SIG-M5 treated with dmso at 0.1 percent for 504 hours (cell line): ENCODE measurements around the gene B3GALNT1.

Experiments used
- DNase-seq: peaks from one replicate; lab custom pipeline; 2025; ENCODE audit not compliant: unreplicated experiment; lab: John Stamatoyannopoulos, UW

B3GALNT1 gene

DNA sequence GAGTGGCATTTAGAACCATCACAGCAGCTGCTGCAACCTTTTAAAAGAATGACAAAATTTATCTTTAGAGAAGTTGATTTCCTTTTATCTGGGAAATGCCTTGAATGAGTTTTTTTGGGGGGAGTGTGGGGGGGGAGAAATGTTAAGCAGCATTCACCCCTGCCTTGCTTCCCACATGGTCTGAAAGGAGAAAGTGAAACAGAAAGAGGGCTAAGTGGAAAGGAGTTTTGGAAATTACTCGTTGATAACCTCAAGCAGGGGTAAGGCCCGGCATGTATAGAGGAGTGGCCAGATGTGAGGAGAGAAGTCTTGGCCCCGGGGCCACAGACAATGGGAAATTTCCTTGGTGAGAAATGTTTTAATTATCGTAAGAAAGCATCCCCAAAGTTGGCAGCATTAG lies 23.5 kb downstream of the B3GALNT1 start:
- DNase-seq = no peak

DNA sequence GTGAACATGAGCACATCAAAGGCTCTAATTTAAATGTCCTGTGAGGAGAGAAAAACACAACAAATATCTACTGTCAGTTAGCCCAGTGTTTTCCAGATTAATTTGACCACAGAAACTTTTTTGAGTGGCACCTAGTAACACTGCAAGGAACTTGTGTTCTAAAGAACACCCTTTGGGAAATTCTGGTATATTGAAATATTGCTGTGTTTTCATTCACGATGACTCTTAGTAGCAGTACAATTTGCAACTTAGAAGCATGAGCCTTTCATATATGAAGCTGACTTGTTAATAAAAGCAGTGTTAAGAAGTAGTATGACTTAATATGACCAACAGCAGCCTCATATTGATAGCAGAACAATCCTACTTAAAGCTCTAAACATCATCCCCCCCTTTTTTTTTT lies 32.0 kb downstream of the B3GALNT1 start:
- no peak for DNase-seq

DNA sequence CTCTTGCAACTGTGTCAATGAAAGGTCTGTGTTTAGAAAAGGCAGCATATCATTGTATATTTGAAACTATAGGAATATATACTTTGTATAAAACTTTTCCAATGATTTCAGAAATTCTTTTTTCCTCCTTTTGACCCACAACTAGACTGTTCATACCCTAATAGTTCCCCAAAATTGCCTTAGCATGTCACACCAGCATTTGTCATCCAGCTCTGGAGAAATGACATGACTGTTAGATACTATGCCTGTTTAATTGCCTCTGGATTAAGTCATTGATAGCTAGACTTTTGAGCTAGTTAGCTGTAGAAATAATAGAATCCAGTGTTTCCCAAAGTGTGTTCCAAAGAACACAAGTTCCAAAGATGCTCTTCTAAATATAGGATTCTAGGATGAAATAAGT lies 32.4 kb downstream of the B3GALNT1 start:
- no peak for DNase-seq

DNA sequence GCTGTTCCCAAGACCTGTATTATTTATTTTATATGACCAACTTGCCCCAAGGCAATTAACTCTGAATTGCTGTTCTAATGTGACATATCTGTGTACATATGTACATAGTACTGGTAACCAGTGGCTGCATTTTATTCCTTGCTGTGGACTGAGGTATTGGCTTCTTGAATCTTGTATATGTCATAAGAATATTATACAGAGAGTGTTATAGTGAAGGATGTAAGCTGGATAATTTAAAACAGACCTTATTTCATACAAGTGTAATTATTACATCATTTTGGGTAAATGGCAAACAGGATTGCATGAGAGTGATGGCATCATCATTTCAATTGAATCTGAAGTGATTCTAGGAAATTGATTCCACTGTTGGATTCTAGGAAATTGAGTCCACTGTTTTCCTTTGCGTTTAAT lies 32.9 kb downstream of the B3GALNT1 start:
- no peak for DNase-seq

DNA sequence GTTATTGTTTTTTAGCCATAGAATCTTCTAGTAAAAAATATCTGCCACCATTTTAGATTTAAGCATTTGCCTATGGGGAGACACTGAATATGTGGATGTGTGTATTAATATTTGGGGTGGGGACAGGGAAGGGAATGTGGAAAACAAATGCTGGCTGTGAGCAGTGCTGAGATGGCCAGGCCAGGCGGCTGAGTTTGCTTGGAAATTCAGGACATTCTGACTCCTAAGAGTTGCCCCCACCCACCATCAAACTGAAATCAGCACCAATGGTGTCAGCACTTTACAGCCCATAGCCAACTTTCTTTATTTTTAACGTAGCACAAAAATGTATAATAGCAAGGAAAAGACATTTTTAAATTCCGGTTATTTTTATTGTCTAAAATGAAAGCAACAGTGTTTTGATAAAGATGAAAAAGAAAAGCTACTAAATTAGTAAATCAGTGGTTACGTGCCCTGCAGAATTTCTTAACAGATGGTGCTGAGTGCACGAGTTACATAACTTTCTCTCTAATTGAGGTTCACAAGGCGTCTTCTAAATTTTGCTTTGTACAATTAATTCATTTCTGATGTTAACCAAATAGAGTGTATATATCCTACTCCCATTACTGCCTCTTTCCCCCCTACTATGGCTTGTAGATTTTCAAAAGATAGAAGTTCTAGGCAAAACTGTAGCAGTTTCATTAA lies 34.0 kb downstream of the B3GALNT1 start:
- no peak for DNase-seq

DNA sequence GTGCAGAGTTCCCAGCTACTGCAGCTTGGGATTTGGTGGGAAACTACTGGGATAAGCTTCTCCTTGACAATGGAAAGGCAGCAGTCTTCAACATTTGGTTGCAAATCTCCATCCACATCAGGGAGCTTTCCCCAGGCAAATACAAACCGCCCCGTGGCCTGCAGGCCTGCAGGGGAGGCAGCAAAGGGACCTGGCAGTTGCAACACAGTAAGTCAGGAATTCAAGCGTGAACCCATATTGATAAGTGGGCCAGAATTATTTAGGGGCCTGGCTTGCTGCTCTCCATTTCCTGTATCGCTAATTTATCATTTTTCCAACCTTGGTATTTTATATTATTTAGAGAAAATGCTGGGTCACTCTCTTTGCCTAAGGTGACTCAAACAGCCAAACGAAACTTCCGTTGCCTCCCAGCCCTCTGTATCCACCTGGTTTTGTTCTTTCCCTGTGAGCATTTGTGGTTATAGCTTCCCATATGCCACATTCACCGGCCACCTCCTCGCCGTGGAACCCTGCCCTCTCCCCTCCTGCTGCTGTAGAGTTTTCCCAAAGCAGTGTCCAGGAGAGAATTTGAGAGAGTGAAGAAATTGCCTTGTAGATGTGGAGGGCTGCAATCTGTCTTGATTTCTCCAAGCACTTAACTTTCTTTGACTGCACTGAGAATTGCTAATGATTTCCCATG lies 34.8 kb downstream of the B3GALNT1 start:
- DNase-seq = no peak

DNA sequence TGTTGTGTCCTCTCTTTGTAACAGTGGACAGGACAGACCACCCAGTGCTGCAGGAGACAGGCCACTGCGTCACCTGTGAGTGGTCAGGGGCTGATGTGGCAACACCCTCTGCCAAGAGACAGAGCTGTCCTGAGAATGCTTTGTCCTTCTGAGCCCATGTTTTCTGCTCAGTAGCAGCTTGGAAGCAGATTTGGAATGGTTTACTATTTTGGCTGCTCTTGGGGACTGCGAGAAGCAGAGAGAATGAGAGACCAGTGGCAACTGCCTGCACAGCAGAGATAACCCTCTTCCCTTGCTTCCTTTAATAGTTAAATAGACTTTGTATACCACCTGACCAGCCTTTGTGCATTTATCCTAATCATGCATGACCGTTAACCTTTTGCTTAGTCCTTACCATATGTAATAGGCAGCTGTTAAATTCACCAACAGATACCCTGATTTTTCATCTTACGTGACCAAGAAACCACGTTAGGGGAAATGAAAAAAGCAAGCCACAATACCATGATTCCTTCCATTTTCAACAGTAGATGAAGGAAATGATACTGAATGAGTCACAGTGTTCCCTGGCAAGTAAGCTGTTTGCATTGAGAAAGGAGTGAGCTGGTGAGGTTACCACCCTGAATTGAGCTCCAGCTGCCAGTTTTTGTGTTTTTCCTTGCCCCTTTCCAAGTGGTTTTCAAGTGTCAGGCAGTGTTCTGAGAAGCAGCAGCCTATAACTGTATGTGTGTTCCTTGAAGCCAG lies 35.5 kb downstream of the B3GALNT1 start:
- DNase-seq = peak; percentile 96

DNA sequence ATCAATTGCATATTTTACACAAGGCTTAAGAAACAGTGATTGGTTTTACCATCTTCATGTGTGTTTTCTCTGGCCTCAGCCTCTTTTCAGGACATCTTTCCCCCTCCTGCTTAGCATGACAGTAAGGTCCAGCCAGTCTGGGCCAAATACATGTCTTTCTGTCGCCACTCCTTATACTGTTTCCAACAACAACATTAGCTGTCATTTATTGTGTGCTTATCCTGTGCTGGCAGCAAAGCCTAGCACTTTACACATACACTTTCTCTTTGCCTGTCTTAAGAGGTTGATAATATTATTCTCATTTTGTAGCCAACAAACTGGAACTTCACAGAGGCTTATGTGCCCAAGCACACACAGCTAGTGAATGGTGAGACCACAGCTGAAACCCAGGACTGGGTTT lies 37.8 kb downstream of the B3GALNT1 start:
- DNase-seq = no peak

DNA sequence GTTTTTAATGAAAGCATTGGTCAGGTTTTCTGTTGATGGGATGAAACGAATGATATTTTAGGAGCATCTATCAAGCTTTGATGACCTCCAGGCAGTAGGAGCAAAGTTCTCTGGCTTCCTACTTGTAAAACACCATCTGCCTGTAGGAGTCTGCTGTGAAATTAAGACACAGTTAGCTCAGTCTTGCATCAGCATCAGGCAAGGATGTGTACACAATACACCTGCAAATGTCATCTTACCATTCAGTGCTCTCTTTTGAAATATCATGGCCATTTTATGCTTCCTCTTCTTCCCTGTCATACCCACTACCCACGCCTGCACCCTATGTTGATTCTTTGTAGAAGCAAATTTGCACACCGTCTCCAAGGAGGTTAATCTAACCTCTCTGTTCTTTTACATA lies 38.2 kb downstream of the B3GALNT1 start:
- peak; percentile 65 for DNase-seq

DNA sequence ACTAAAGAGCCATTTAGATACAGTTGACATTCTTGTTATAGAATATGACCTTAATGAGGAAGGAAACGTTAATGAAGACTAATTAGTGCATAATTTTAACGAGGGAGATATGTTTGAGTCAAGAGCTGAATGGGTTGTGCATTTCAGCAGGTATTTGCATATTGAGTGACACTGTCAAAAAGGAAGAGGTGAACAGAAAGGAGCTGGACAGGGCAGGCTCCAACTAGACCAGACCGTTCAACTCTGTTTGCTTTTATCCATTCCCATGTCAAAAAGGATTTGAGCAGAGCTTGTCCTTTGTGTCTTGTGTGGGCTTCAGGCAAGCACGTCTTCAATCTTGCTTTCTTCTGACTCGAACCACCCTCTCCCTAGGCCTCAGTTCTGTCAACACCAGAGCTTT lies 40.7 kb downstream of the B3GALNT1 start:
- no peak for DNase-seq

DNA sequence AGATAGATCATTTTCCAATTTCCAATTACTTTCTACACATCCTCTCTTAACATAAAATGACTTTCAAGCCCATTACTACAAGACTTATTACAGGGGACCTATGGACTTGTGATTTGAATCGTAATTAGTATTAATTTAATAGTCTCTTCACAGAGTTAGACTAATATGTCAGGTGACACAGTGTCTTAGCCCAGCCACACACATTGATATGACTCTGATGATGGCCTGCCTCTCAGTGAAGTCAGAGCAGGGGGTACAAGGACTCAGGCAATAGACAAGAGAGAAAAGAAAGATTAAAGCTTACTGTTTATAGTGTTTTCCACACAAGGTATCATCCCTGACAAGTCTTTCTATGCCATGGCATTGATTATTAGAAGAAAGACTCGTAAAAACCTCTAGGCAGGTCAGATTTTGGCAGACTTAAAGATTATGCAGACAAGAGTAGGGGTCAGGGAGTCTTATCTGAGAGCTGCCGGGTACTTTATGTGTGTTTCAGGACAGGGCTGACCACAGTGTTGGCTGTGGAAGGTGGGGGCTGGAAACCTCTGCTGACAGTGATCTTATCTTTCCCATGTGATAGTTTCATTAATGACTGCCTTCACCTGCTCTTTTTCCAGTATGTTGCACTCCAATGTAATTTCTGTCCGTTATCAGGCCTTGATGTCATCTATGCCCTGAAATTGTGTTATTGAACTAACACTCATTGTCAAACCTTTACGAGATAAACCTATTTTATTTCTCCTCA lies 50.1 kb downstream of the B3GALNT1 start:
- no peak for DNase-seq

DNA sequence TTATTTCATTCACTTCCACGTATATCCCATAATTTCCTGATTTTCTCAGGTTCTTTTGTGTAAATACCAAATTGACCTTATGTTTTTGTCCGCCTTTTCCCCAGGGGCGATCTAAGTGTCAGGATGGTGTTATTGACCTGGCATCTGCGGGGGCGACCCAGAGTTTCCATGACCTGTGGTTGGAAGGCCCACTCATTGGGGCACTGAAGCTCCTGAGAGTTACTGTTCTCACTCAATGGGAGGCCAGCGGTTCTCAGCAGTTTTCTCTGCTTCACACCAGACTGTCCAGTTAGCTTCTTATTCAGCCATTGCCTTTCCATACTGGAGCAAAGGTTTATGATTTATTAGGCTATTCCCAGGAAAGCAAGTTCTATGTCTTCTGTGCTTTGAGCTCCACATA lies 53.3 kb downstream of the B3GALNT1 start:
- no peak for DNase-seq

DNA sequence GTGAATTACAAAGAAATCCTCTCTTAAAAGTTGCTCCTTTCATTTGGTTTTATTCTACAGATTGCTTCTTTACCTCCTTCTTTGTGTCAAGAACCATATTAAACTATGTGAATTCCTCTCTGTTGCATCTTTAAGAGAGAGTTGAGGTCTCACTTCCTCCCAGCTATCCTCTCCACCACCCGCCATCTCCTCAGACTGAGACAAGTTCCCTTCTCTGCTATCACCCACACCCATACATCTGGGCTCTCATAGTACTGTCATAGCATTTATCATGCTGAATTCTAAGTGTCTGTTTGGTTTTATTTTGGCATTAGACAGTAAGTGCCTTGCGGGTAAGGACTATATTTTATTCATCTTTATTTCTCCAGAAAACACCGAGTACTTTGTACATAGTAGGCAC lies 54.2 kb downstream of the B3GALNT1 start:
- peak; percentile 32 for DNase-seq

DNA sequence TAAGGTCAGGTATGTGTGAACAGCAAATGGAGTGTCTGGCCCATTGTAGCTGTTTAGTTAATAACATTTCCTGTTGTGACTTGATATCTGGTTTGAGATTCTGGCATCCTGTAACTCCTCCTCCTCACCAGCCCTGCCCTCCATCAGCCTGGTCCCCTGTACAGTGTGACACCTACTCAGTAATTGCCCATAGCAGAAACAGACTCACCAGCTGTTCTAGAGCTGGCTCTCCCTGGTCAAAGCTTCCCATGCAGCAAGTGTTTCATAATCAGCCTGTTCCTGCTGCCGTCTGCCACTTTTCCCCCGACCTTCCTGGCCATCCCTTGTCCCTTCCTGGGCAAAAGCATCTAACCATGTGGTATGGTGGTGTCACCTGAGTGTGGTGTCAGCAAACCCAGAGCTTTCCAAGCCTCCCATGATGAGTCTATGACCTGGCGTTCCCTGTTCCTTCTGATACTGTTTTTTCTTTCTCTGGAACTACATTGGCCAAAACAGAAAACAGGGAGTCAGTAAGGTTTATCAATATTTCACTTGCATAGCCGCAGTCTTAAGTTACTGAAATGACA lies 55.4 kb downstream of the B3GALNT1 start:
- DNase-seq = no peak

DNA sequence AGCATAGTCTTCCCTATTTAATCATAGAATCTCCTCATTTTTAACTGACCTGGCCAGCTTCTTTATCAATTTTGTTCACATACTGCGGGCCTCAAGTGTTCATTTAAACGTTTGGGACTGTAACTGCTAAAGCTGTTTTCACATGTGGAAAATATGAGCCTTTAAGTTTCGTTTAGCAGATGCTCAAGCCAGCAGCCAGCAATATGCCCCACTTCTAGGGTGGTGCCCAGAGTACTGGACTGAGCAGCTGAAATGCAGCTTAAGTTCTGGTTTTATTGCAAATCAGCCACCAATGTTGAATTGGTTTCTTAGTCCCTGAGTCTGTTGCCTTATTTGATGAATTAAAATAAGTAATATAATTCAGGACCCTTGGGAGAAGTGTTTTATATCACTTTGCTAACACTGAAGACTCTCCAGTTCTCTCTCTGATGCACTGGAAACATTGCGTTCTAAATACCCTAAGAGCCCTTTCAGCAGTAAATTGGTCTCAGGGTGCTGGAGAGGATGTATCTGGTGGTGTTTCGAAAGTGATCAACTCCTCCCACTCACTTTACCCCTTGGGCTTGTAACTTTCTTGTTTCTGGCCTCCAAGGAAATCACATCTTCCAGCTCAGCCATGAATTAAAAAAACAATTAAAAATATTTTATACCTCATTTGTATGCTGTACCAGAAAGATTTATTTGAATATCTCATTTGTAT lies 61.7 kb downstream of the B3GALNT1 start:
- no peak for DNase-seq

DNA sequence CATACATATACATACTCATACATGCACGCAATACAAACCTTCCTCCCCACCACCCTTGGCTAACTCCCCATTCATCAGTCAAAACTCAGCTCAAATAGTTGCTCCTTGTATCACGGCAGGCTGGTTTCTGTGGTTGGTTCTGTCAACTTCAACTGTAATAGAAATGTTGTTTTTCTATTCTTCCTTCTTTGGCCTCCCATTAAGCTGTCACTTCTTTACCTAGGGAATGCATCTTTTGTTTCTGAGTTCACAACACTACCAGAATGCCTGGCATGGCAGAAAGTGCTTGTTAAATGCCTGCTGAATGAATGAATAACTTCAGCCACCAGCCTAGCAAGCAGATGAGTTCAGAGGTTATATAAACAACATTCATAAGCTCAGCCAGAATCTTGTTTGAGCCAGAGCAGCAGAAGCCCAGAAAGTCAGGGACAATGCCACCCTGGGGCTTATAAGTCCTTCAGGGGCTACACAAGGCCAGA lies 63.1 kb downstream of the B3GALNT1 start:
- DNase-seq = peak; percentile 32

DNA sequence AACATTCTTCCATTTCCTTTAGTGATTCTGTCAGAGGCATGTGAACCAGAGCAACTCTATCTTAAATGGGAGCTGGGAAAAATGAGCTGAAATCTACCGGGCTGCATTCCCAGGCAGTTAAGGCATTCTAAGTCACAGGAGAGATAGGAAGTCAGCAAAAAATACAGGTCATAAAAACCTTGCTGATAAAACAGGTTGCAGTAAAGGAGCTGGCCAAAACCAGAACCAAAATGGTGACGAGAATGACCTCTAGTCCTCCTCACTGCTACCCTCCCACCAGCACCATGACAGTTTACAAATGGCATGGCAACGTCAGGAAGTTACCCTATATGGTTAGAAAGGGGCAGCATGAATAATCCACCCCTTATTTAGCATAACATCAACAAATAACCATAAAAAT lies 66.4 kb downstream of the B3GALNT1 start:
- no peak for DNase-seq

DNA sequence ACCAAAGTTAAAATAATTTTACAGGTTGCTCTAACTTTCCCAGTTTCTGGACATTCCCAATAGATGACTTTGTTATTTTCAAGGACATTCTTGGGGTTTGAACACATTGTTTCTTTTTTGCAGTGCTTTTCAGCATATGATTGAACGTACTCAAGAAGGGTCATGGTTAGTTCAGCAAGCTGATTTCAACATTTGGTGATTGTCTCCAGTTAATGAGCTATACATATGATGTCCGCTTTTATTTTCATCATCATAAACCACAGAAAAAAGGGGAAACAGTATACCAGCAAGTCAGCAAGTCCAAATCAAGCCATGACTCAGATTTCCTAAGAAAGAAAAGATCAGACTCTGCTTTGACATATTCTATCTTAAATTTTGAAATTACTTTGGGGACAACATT lies 69.4 kb downstream of the B3GALNT1 start:
- DNase-seq = peak; percentile 95

DNA sequence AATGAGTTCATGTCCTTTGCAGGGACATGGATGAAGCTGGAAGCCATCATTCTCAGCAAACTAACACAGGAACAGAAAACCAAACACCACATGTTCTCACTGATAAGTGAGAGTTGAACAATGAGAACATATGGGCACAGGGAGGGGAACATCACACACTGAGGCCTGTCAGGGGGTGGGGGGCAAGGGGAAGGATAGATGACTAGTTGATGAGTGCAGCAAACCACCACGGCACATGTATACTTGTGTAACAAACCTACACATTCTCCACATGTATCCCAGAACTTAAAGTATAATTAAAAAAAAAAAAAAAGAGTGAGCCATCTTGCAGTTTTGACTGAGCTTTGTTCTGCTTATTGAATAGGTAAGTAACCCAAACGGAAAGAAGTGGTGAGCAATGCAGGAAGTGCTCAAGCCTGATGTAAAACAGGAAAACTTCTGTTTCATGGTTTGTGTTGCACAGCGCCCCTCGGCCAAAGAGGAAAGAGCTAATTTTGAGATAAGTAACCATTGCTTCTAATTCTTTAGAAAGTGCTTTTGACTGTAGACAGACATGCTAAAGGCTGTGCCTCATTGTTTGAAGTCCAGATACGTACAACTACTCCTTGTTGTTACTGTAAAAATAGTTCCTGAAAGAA lies 70.1 kb downstream of the B3GALNT1 start:
- DNase-seq = peak; percentile 75
